ENCODE measurements around the gene PATE3.

PATE3 gene, protein sequence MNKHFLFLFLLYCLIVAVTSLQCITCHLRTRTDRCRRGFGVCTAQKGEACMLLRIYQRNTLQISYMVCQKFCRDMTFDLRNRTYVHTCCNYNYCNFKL

DNA sequence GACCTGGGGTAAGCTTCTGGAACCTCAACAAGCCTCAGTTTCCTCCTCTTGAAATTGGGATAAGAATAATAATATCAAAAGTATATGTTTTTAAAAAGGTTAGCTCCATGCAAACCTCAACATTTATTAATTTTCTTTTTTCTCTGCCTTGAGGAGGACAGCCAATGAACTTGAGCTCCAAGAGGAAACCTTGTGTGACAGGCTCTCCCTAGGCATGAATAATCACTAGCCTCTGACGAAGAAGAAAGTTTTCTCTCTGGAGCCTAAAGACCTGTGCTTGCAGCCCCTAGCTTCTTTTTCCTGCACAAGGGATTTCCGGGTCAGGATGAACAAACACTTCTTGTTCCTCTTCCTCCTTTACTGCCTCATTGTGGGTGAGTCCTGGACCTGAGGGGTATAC is at the start of gene PATE3:
PATE3 (plus strand) TSS at position 301 of the 400 bp plus-strand sequence; CDS start at position 326, 25 bp downstream.
- DNase-seq (ENCODE audit: low spot score), result no peak

DNA sequence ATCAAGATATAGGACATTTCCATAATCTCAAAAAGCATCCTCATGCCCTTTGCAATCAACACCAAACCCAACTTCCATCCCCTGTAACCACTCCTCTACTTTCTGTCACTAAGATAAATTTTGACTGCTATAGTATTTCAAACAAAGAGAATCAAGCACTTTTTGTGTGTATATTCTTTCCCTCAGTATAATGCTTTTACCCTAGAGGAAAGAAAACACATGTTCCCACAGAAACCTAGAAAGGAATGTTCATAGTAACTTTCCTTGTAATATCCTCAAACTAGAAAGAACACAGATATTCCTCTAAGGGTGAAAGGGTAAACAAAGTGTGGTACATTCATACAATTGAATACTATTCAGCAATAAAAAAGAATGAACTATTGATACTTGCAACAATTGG is 47.3 kb upstream of the PATE3 start:
- DNase-seq (ENCODE audit: low spot score), result no peak

DNA sequence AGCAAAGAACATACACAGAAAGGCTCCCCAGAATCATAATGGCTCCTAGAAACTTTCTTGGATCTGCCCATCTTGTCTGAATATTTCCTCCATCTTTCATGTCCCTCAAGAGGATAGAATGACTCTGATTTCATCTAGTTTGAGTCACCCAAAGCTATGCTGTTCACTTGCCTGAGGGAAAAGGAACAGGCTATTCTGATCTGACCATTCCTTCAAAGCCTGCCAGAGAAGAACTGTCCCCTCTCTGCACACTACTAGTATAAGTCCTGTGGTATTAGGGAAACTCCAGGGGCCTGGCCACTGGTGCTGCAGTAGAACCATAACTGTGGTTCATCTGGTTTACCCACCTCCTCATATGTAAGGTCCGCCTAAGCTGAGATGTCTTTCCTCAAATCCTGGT is 44.2 kb upstream of the PATE3 start:
- no peak for DNase-seq (ENCODE audit: low spot score)

GRCh38 chr11:125745979-125746378 is 41.9 kb upstream of the PATE3 start, which contains the start of gene PATE1:
TSS of gene PATE1 (plus strand) at chr11:125746279. CDS start at chr11:125746305, 26 bp downstream.
- DNase-seq (ENCODE audit: low spot score), result no peak

DNA sequence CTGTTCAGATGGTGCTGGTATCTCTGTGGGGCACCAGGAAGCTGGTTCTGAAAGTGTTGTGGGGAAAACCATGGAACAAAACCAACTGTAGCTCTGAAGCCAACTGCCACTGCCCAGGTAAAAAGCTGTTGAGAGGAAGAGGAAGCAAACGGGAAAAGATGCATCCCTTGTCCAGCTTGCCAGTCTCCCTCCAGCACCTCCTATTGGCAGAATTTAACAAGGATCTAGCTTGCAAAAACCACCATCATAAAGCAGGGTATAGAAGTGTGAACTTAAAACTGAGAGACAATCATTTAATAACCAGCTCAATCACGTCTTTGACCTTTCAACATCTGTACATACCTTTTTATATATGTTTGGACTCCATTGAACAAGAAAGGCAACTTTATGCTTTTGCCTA is 37.3 kb upstream of the PATE3 start:
- no peak for DNase-seq (ENCODE audit: low spot score)

DNA sequence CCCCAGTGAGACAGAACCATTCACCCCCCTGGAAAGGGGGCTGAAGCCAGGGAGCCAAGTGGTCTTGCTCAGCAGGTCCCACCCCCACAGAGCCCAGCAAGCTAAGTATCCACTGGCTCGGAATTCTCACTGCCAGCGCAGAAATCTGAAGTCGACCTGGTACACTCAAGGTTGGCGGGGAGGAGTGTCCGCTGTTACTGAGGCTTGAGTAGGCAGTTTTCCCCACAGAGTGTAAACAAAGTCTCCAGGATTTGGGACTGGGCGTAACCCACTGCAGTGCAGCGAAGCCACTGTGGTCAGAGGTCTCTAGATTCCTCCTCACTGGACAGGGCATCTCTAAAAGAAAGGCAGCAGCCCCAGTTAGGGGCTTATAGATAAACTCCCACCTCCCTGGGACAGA is 31.9 kb upstream of the PATE3 start:
- DNase-seq (ENCODE audit: low spot score), result no peak

DNA sequence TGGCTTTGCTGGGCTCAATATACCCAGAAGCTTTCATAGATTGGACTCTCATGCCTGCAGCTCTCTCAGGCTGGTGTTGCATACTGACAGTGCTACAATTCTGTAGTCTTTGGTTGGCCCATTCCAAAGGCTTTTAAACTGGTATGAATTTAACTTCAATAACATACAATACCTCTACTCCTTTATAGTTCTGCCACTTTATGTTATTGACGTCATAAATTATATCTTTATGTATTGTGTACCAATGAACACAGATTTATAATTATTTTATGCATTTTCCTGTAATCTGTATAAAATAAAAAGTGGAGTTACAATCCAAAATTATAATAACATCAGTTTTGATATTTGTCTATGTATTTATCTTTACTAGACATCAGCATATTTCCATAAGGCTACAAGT is 25.5 kb upstream of the PATE3 start:
- no peak for DNase-seq (ENCODE audit: low spot score)

GRCh38 chr11:125763483-125763882 is 24.4 kb upstream of the PATE3 start:
- DNase-seq (ENCODE audit: low spot score), result no peak

DNA sequence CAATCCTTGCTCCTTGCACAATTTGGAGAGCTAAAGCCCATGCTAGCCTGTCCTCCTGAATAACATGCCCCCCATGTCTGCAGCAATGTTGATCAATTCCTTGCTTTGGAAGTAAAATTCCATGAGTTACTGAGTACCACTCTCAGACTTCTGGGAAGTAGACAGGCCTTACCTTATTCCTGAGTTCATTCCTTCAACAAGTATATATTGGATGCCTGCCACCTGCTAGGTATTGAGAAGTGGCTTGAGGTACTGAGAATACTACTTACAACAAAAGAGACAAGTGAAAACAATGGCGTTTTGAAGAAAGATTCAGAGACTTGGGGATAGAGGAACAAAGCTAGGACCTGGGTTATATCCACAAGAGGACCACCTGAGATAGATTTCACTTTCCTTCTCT is 21.7 kb upstream of the PATE3 start:
- DNase-seq (ENCODE audit: low spot score), result no peak

- no peak for DNase-seq (ENCODE audit: low spot score)
Observed at GRCh38 chr11:125768336-125769046, 19.4 kb upstream of the PATE3 start.

- DNase-seq (ENCODE audit: low spot score), result no peak
Observed at GRCh38 chr11:125770583-125770982, 17.3 kb upstream of the PATE3 start.

DNA sequence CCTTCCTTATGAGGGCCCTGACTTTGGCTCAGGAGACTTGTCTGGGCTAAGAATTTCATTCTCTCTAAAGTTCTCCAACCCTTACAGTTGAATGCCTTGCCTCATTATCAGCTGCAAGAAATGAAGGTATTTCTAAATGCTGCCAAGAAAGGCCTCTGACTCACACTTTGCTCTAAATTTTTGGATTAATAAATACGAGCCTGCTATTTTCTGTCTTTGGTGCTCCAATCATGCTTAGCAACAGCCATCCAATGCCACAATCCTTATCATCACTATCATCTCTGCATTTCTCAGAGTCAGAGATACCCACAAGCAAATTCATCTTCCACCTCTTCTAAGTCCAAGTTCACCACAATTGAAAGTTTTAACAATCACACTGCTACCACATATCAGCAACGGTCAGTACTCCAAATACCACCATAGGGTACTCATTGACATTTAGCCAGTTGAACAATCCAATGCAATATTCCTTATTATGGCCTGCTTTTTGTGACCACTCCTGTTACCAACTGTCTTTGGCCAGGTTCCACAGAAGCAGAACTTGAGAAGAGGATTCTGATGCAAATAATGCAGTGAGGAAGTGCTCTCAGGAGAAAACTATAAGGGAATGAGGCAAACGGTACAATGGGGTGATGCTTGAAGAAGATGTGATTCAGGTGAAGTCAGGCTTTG is 15.0 kb upstream of the PATE3 start:
- no peak for DNase-seq (ENCODE audit: low spot score)

GRCh38 chr11:125773516-125773915 is 14.4 kb upstream of the PATE3 start:
- DNase-seq (ENCODE audit: low spot score), result no peak

DNA sequence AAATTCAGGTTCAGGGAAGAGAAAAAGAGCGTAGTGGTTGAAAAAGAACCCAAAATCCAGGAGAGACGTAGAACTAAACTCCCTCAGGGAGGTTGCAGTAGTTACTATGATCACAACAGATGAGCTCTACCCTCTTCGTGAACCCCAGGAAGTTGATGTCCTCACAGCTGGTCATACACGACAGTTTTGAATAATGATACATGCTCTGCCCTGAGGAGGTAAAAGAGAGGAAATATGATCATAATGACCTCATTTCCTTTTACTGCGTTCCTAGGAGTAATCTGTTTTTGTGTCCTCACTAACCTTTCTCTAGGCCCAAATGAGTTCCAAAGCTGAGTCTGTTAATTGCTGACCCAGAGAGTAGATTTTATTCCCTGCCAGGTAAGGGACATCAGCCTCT is 10.6 kb upstream of the PATE3 start:
- DNase-seq (ENCODE audit: low spot score), result no peak

DNA sequence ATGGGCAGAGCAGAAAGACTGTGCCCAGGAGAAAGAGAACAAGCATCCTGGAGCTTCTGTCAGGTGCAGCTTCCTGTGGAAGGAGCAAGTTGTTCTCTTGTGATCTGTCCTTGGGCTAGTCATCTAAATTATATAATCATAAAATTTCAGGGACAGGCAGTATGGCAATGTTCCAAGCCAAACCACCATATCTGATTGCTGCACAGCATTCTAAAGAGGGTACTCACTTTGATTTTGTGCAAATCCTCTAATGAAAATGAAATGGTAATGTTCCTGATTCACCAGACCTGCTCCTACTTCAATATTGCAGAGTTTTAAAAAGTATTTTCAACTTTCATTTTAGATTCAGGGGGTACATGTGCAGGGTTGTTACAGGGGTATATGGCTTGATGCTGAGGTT is 9.2 kb upstream of the PATE3 start, which contains the start of gene PATE2:
PATE2 (minus strand) TSS at position 101 of the 400 bp plus-strand sequence; CDS start at position 46, 55 bp downstream.
- DNase-seq (ENCODE audit: low spot score), result no peak

DNA sequence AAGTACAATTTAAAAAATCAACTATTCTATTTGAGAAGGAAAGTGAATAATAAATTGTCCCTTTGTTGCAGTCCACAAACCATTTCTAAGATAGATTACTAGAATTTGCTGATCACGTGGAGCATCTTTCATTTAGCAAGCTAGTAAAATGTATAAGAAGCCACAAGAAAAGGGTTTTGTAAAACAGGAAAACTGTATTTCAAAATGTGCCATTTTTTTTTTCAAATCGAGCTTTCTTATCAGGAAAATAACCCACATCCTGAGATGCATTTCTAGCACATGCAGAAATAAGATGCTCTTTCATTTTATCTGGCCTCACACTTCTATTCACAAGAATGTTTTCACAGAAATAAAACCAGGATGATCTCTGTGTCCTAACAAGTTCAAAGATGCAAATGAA is 3.2 kb upstream of the PATE3 start:
- DNase-seq (ENCODE audit: low spot score), result no peak

DNA sequence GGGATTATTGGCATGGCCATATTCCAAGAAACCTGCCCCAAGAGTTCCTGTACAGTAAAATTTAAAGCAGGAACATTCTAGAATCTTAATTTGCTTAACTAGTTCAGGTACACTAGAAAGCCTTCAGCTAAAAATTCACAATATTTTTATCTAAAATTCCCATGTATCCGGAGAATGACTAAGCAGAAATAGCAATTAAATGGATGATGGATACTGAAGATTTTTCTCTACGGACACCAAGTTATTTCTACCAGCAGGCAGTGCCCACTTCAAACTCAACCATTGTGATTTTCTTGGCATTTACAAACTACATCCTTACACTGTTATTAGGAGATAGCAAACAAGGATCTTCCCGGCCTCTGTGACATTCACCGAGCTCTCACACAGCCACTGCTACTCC is 2.9 kb downstream of the PATE3 start:
- no peak for DNase-seq (ENCODE audit: low spot score)

DNA sequence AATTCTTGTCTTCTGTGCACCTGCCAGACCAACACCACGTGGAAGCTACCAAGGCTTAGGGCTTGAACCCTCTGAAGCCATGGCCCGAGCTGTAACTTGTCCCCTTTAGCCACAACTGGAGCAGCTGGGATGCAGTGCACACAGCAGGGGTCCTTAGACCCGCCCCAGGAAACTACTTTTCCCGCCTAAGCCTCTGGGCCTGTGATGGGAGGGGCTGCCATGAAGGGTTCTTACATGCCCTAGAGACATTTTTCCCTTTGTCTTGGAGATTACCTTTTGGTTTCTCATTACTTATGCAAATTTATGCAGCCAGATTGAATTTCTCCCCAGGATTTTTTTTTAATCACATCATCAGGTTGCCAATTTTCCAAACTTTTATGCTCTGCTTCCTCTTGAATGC is 9.7 kb downstream of the PATE3 start:
- no peak for DNase-seq (ENCODE audit: low spot score)

GRCh38 chr11:125799808-125800207 is 11.9 kb downstream of the PATE3 start:
- no peak for DNase-seq (ENCODE audit: low spot score)

DNA sequence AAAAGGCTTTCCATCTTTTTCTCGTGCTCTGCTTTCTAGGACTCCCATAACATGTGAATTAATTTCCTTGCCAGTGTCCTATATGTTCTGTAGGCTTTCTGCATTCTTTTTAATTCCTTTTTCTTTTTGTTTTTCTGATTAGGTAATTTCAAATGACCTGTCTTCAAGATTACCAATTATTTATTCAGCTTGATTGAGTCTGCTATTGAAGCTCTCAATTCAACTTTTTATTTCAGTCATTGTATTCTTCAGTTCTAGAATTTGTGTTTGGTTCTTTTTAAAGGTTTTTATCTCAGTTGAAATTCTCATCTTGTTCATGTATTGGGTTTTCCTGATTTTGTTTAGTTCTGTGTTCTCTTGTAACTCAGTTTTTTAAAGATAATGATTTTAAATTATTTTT is 14.5 kb downstream of the PATE3 start:
- no peak for DNase-seq (ENCODE audit: low spot score)

DNA sequence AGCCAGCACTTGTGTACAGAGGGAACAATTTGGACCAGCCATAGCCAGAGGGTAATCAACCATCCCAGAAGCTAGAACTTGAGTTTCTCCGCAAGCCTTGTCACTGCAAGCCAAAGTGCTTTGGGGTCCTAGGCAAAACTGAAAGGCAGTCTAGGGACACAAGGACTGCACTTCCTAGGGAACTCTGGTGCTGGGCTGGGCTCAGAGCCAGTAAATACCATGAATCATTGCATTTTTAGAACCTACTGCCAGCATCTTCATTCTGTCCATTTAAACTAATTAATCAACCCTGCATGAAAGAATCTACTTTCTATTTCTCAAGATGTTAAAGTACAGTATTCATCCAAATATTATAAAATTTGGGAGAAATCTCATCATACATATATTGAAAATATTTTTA is 20.0 kb downstream of the PATE3 start:
- DNase-seq (ENCODE audit: low spot score), result no peak

GRCh38 chr11:125833016-125833415 is 45.1 kb downstream of the PATE3 start, which contains the start of gene PATE4:
TSS of gene PATE4 (plus strand) at chr11:125833316. CDS start at chr11:125833360, 44 bp downstream.
- DNase-seq (ENCODE audit: low spot score), result no peak

GRCh38 chr11:125835748-125836147 is 47.8 kb downstream of the PATE3 start:
- DNase-seq (ENCODE audit: low spot score), result no peak
